Bronchial epithelial cell (primary cell): ENCODE data around the gene ZBTB44. TPM values are rescaled to one million over a fixed set of nuclear protein-coding genes. Genes with fewer than 3 reads are reported as not detected.
"Not testable (repeated sequence)": the region's sequence is repeated elsewhere in the genome, so short reads cannot be mapped to it uniquely, and the experiment has no call there.

ENCODE experiments used
- DNase-seq: peaks from one replicate; pipeline ENCODE4 v3.0.0-alpha.2; 2010; ENCODE audit warnings: low read depth
- FAIRE-seq: peaks from 2 replicates; lab custom pipeline; 2011; peaks lifted over from hg19 to GRCh38; lab: Jason Lieb, UNC
- H3K27me3 ChIP-seq: 2 replicates; pipeline ENCODE4 v1.5.1; 2011; ENCODE audit warnings: low read length; ENCODE audit not compliant: control insufficient read depth, insufficient read depth
- H3K36me3 ChIP-seq: 2 replicates; pipeline ENCODE4 v1.5.1; 2011; ENCODE audit warnings: low read length; ENCODE audit not compliant: control insufficient read depth, insufficient read depth
- H3K4me3 ChIP-seq: 2 replicates; pipeline ENCODE4 v1.5.1; 2011; ENCODE audit warnings: mild to moderate bottlenecking, low read depth, low read length, control low read depth
- CTCF ChIP-seq: IDR thresholded peaks from 2 replicates; pipeline ENCODE4 v1.5.1; 2011; ENCODE audit warnings: mild to moderate bottlenecking, moderate library complexity, low read length, control low read depth, inconsistent platforms; ENCODE audit not compliant: insufficient read depth, severe bottlenecking
- total RNA-seq: library from RNA; depleted of rRNA; stranded (reverse); fragments of >200 nt; gene quantifications from 2 replicates; pipeline ENCODE4 v1.2.1, GENCODE V29; 2014

Gene ZBTB44
- total RNA-seq, 1 donor from 2014 or later, result 28.4 TPM

GRCh38 chr11:130295657-130296056 is 19.1 kb downstream of the ZBTB44 start:
- FAIRE-seq, result no peak
- Histone ChIP-seq H3K27me3 (no peaks in the 10 kb centered on the region), H3K4me3 (no peak overlapping the region), H3K36me3 (no peaks in the 10 kb centered on the region)
- no peak for DNase-seq
- TF ChIP-seq CTCF, result no peak

GRCh38 chr11:130282111-130282510 is 32.6 kb downstream of the ZBTB44 start:
- no peak for FAIRE-seq

GRCh38 chr11:130281341-130281740 is 33.4 kb downstream of the ZBTB44 start:
- not testable (repeated sequence) for H3K4me3 ChIP-seq, FAIRE-seq, H3K27me3 ChIP-seq, DNase-seq, H3K36me3 ChIP-seq

More at GRCh38 chr11:130282111-130282510, 32.6 kb downstream of the ZBTB44 start:
- Histone ChIP-seq H3K27me3 (no peaks in the 10 kb centered on the region), H3K36me3 (peaks cover 1% of the 10 kb centered on the region), H3K4me3 (no peak overlapping the region)
- no peak for TF ChIP-seq CTCF
- DNase-seq, result no peak

GRCh38 chr11:130279989-130280388 is 34.7 kb downstream of the ZBTB44 start:
- no peak for TF ChIP-seq CTCF
- H3K36me3 ChIP-seq, result peaks cover 1% of the 10 kb centered on the region
- no peaks in the 10 kb centered on the region for H3K27me3 ChIP-seq
- no peak for DNase-seq
- FAIRE-seq, result no peak
- H3K4me3 ChIP-seq, result no peak overlapping the region

GRCh38 chr11:130278745-130279144 is 36.0 kb downstream of the ZBTB44 start:
- Histone ChIP-seq H3K36me3 (peaks cover under 1% of the 10 kb centered on the region), H3K27me3 (no peaks in the 10 kb centered on the region), H3K4me3 (no peak overlapping the region)
- no peak for DNase-seq
- TF ChIP-seq CTCF, result no peak
- FAIRE-seq, result no peak

GRCh38 chr11:130278151-130278550 is 36.6 kb downstream of the ZBTB44 start:
- DNase-seq (no peak), FAIRE-seq (no peak)
- no peaks in the 10 kb centered on the region for H3K36me3 ChIP-seq
- no peaks in the 10 kb centered on the region for H3K27me3 ChIP-seq
- no peak overlapping the region for H3K4me3 ChIP-seq
- no peak for TF ChIP-seq CTCF
